ENCODE results near the gene ARMC9. TPM values are rescaled to one million over a fixed set of nuclear protein-coding genes. Genes with fewer than 3 reads are reported as not detected.
A peak's percentile ranks its signal among the peaks of the same experiment; 100 is the strongest.

Gene ARMC9
- 100 to 1,000 TPM in 1 of 6 donors, 10 to 100 TPM in 5; 26.7 to 145 (median 61.0) TPM for total RNA-seq

- ATAC-seq (ENCODE audit: low FRiP score in 2 of 2) (peak; percentile 81 to 99), DNase-seq (peak; percentile 81 to 97)
- Histone ChIP-seq H3K27ac (peak within 1 kb of the TSS; percentile 13 to 50 (median 36)), H3K4me3 (peak within 1 kb of the TSS; percentile 51 to 98 (median 88)), H3K36me3 (no peaks in the 10 kb centered on the region), H3K27me3 (no peaks in the 10 kb centered on the region), H3K9me3 (no peaks in the 10 kb centered on the region), H3K4me1 (peaks cover 7 to 18% (median 15%) of the 10 kb centered on the region in 4 donors)
- TF ChIP-seq POLR2A (IDR thresholded peaks at IDR 0.05) (peak in 1 of 4 donors; percentile 56), POLR2AphosphoS5 (IDR thresholded peaks at IDR 0.05) (peak in 1 of 2 donors; percentile 24), EP300 (IDR thresholded peaks at IDR 0.05) (no peak), CTCF (IDR thresholded peaks at IDR 0.05) (peak in 4 of 6 experiments; percentile 11 to 22 (median 19))
- 0% methylated on average over 32 to 57 of the region's 83 CpGs for WGBS, 2 donors
Observed at GRCh38 chr2:231198291-231199173, at the start of gene ARMC9. TSS of gene ARMC9 (plus strand) at chr2:231198631. CDS start at chr2:231206239, 7,608 bp downstream.

- Histone ChIP-seq H3K4me1 (no peaks in the 10 kb centered on the region), H3K27ac (no peak overlapping the region), H3K9me3 (no peaks in the 10 kb centered on the region), H3K36me3 (peaks cover 0 to 54% (median 23%) of the 10 kb centered on the region in 4 donors), H3K4me3 (no peak overlapping the region), H3K27me3 (no peaks in the 10 kb centered on the region)
- DNase-seq (no peak), ATAC-seq (ENCODE audit: low FRiP score in 2 of 2) (no peak)
- TF ChIP-seq CTCF (IDR thresholded peaks at IDR 0.05) (no peak), EP300 (IDR thresholded peaks at IDR 0.05) (no peak), POLR2AphosphoS5 (IDR thresholded peaks at IDR 0.05) (no peak), POLR2A (IDR thresholded peaks at IDR 0.05) (no peak)
- 91 to 95% methylated on average over 8 of the region's 8 CpGs for WGBS, 2 donors
Observed at GRCh38 chr2:231152800-231153557, 45.5 kb upstream of the ARMC9 start.

- DNase-seq (no peak), ATAC-seq (ENCODE audit: low FRiP score in 2 of 2) (no peak)
- H3K4me3 ChIP-seq = no peak overlapping the region
- TF ChIP-seq POLR2AphosphoS5 (IDR thresholded peaks at IDR 0.05) = no peak
- no peaks in the 10 kb centered on the region for H3K9me3 ChIP-seq
- no peaks in the 10 kb centered on the region for H3K27me3 ChIP-seq
- H3K4me1 ChIP-seq = peaks cover 0 to 9% (median 4%) of the 10 kb centered on the region in 4 donors
- H3K36me3 ChIP-seq = peaks cover 0 to 36% (median 4%) of the 10 kb centered on the region in 4 donors
- peak overlapping the region in 1 of 4 donors; percentile 7 for H3K27ac ChIP-seq
Observed at GRCh38 chr2:231159306-231159705, 39.1 kb upstream of the ARMC9 start.

- Histone ChIP-seq H3K4me3 (no peak overlapping the region), H3K27me3 (no peaks in the 10 kb centered on the region), H3K27ac (peak overlapping the region in 1 of 4 donors; percentile 52), H3K36me3 (peaks cover under 1 to 40% (median 7%) of the 10 kb centered on the region in 4 donors), H3K9me3 (no peaks in the 10 kb centered on the region), H3K4me1 (peaks cover 0 to 9% (median 4%) of the 10 kb centered on the region in 4 donors)
- DNase-seq = no peak
- TF ChIP-seq CTCF (IDR thresholded peaks at IDR 0.05) (no peak), POLR2AphosphoS5 (IDR thresholded peaks at IDR 0.05) (no peak), EP300 (IDR thresholded peaks at IDR 0.05) (no peak), POLR2A (IDR thresholded peaks at IDR 0.05) (no peak)
- no peak for ATAC-seq (ENCODE audit: low FRiP score in 2 of 2)
- WGBS, 2 donors = 94 to 98% methylated on average over 5 of the region's 5 CpGs
Observed at GRCh38 chr2:231160701-231161100, 37.7 kb upstream of the ARMC9 start.

All from upper lobe of left lung (tissue), 6 donors.